ENCODE data around the gene ARL2BP.

The ARL2BP gene

GRCh38 chr16:57225978-57226377 is 19.1 kb upstream of the ARL2BP start:
- TF ChIP-seq ZNF274 (IDR thresholded peaks at IDR 0.05; ENCODE audit: low read depth, low read length) (no peak), YY1 (IDR thresholded peaks at IDR 0.05; ENCODE audit: insufficient read depth, insufficient read length) (no peak), SUZ12 (IDR thresholded peaks at IDR 0.05; ENCODE audit: extremely low read depth, insufficient read depth, insufficient read length) (no peak)
- Histone ChIP-seq H3K27me3 (ENCODE audit: insufficient read depth, insufficient read length) (no peaks in the 10 kb centered on the region), H3K9ac (ENCODE audit: insufficient read length, low read depth) (no peak overlapping the region), H3K4me1 (ENCODE audit: insufficient read depth, insufficient read length) (no peaks in the 10 kb centered on the region), H3K9me3 (ENCODE audit: insufficient read depth, low read length) (no peaks in the 10 kb centered on the region), H3K4me3 (ENCODE audit: insufficient read length, low read depth) (no peak overlapping the region), H3K36me3 (ENCODE audit: insufficient read depth, insufficient read length, low read length) (peaks cover 77% of the 10 kb centered on the region)
- no peak for DNase-seq (ENCODE audit: low read depth, low spot score)

DNA sequence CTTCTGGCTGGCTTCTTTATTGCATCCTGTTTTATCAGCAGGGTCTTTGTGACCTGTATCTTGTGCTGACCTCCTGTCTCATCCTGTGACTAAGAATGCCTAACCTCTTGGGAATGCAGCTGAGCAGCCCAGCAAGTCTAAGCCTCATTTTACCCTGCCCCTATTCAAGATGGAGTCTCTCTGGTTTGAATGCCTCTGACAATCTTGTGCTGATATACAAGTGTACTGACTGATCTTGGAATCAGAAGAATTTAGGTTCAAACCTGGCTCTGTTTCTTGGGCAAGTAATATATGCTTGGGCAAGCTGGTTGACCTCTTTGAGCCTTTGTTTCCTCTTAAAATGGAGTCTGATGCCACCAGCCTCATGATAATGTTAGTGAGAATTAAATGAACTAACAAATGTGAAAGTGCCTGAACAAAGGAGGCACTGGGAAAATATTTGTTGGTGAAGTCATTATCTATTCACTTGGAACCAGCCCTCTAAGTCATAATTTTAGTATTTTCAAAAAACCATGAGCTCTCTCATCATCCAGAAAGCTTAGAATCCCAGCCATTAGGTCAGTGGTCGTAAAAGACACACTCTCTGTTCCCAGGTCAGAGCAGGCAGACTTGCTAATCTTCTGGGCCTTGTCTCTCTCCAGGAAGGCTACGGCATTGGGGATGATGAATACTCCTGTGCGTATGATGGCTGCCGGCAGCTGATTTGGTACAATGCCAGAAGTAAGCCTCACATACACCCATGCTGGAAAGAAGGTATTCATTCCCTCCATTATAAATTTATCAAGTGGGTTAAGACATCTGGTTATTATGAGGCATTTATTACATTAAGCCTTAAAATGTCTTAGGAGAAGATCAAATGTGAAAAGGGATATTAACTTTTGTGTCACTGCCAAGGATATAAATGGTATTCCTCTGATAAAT is 18.1 kb upstream of the ARL2BP start:
- Histone ChIP-seq H3K4me1 (ENCODE audit: insufficient read depth, insufficient read length) (no peaks in the 10 kb centered on the region), H3K36me3 (ENCODE audit: insufficient read depth, insufficient read length, low read length) (peaks cover 77% of the 10 kb centered on the region), H3K9ac (ENCODE audit: insufficient read length, low read depth) (no peak overlapping the region), H3K4me3 (ENCODE audit: insufficient read length, low read depth) (no peak overlapping the region), H3K27me3 (ENCODE audit: insufficient read depth, insufficient read length) (no peaks in the 10 kb centered on the region), H3K9me3 (ENCODE audit: insufficient read depth, low read length) (no peaks in the 10 kb centered on the region)
- no peak for DNase-seq (ENCODE audit: low read depth, low spot score)
- TF ChIP-seq SUZ12 (IDR thresholded peaks at IDR 0.05; ENCODE audit: extremely low read depth, insufficient read depth, insufficient read length) = no peak
- TF ChIP-seq ZNF274 (IDR thresholded peaks at IDR 0.05; ENCODE audit: low read depth, low read length) = no peak
- TF ChIP-seq YY1 (IDR thresholded peaks at IDR 0.05; ENCODE audit: insufficient read depth, insufficient read length) = no peak

DNA sequence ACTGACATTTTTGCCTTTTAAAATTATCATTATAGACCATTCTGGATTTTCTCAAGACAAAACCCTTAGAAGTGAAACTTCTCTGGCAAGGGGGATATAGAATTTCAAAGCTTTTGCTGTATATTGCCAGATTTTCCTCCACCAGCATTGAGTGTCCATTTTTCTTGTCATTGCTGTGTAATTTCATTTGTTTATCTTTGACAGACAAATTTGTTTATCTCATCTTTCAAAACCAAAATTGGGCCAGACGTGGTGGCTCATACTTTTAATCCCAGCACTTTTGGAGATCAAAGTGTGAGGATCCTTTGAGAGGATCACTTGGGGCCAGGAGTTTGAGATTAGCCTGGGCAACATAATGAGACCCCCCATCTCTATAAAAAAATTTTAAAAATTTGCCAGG is 16.0 kb upstream of the ARL2BP start:
- Histone ChIP-seq H3K36me3 (ENCODE audit: insufficient read depth, insufficient read length, low read length) (peaks cover 83% of the 10 kb centered on the region), H3K9ac (ENCODE audit: insufficient read length, low read depth) (no peak overlapping the region), H3K4me1 (ENCODE audit: insufficient read depth, insufficient read length) (no peaks in the 10 kb centered on the region), H3K9me3 (ENCODE audit: insufficient read depth, low read length) (no peaks in the 10 kb centered on the region), H3K27me3 (ENCODE audit: insufficient read depth, insufficient read length) (no peaks in the 10 kb centered on the region), H3K4me3 (ENCODE audit: insufficient read length, low read depth) (no peak overlapping the region)
- no peak for DNase-seq (ENCODE audit: low read depth, low spot score)
- TF ChIP-seq ZNF274 (IDR thresholded peaks at IDR 0.05; ENCODE audit: low read depth, low read length) (no peak), YY1 (IDR thresholded peaks at IDR 0.05; ENCODE audit: insufficient read depth, insufficient read length) (no peak), SUZ12 (IDR thresholded peaks at IDR 0.05; ENCODE audit: extremely low read depth, insufficient read depth, insufficient read length) (no peak)

GRCh38 chr16:57231821-57232350 is 13.2 kb upstream of the ARL2BP start:
- Histone ChIP-seq H3K4me3 (ENCODE audit: insufficient read length, low read depth) (no peak overlapping the region), H3K9me3 (ENCODE audit: insufficient read depth, low read length) (0 out of 2 replicates have a peak, but pooled peaks cover 3% of the 10 kb centered on the region), H3K36me3 (ENCODE audit: insufficient read depth, insufficient read length, low read length) (peaks cover 84% of the 10 kb centered on the region), H3K27me3 (ENCODE audit: insufficient read depth, insufficient read length) (no peaks in the 10 kb centered on the region), H3K4me1 (ENCODE audit: insufficient read depth, insufficient read length) (no peaks in the 10 kb centered on the region), H3K9ac (ENCODE audit: insufficient read length, low read depth) (no peak overlapping the region)
- TF ChIP-seq ZNF274 (IDR thresholded peaks at IDR 0.05; ENCODE audit: low read depth, low read length) (no peak), SUZ12 (IDR thresholded peaks at IDR 0.05; ENCODE audit: extremely low read depth, insufficient read depth, insufficient read length) (no peak), YY1 (IDR thresholded peaks at IDR 0.05; ENCODE audit: insufficient read depth, insufficient read length) (no peak)
- DNase-seq (ENCODE audit: low read depth, low spot score) = no peak

GRCh38 chr16:57233944-57234706 is 10.9 kb upstream of the ARL2BP start:
- peaks cover 70% of the 10 kb centered on the region for H3K36me3 ChIP-seq (ENCODE audit: insufficient read depth, insufficient read length, low read length)
- no peak for DNase-seq (ENCODE audit: low read depth, low spot score)
- H3K27me3 ChIP-seq (ENCODE audit: insufficient read depth, insufficient read length) = no peaks in the 10 kb centered on the region
- no peak for TF ChIP-seq SUZ12 (IDR thresholded peaks at IDR 0.05; ENCODE audit: extremely low read depth, insufficient read depth, insufficient read length)
- TF ChIP-seq ZNF274 (IDR thresholded peaks at IDR 0.05; ENCODE audit: low read depth, low read length) = no peak
- no peak for TF ChIP-seq YY1 (IDR thresholded peaks at IDR 0.05; ENCODE audit: insufficient read depth, insufficient read length)
- no peak overlapping the region for H3K9ac ChIP-seq (ENCODE audit: insufficient read length, low read depth)
- no peak overlapping the region for H3K4me3 ChIP-seq (ENCODE audit: insufficient read length, low read depth)
- 0 out of 2 replicates have a peak, but pooled peaks cover 3% of the 10 kb centered on the region for H3K9me3 ChIP-seq (ENCODE audit: insufficient read depth, low read length)
- H3K4me1 ChIP-seq (ENCODE audit: insufficient read depth, insufficient read length) = no peaks in the 10 kb centered on the region

GRCh38 chr16:57234707-57235092 is 10.4 kb upstream of the ARL2BP start:
- Histone ChIP-seq H3K36me3 (ENCODE audit: insufficient read depth, insufficient read length, low read length) (peaks cover 73% of the 10 kb centered on the region), H3K9ac (ENCODE audit: insufficient read length, low read depth) (no peak overlapping the region), H3K4me3 (ENCODE audit: insufficient read length, low read depth) (no peak overlapping the region), H3K4me1 (ENCODE audit: insufficient read depth, insufficient read length) (no peaks in the 10 kb centered on the region), H3K9me3 (ENCODE audit: insufficient read depth, low read length) (0 out of 2 replicates have a peak, but pooled peaks cover 3% of the 10 kb centered on the region), H3K27me3 (ENCODE audit: insufficient read depth, insufficient read length) (no peaks in the 10 kb centered on the region)
- TF ChIP-seq SUZ12 (IDR thresholded peaks at IDR 0.05; ENCODE audit: extremely low read depth, insufficient read depth, insufficient read length) (no peak), ZNF274 (IDR thresholded peaks at IDR 0.05; ENCODE audit: low read depth, low read length) (no peak), YY1 (IDR thresholded peaks at IDR 0.05; ENCODE audit: insufficient read depth, insufficient read length) (no peak)
- DNase-seq (ENCODE audit: low read depth, low spot score) = no peak

Data from NT2/D1 (cell line).